HL-60 (cell line): ENCODE data around the gene CCDC102A.

ENCODE experiments used
- CTCF ChIP-seq: IDR thresholded peaks from one replicate; pipeline ENCODE4 v1.5.1; 2011; ENCODE audit warnings: low read length, control low read depth, inconsistent platforms; ENCODE audit not compliant: insufficient read depth
- REST ChIP-seq: IDR thresholded peaks from 2 replicates; pipeline ENCODE4 v1.6.1; 2012; ENCODE audit warnings: low read depth; ENCODE audit not compliant: insufficient replicate concordance

- TF ChIP-seq CTCF (no peak), REST (no peak)
These were observed 21.4 kb downstream of the CCDC102A start for GRCh38 chr16:57514791-57515600.
